NT2/D1 (cell line): ENCODE measurements around the gene FAM163B.

Source experiments
- DNase-seq: peaks from one replicate; pipeline ENCODE4 v3.0.0-alpha.2; 2011; ENCODE audit warnings: low read depth, low spot score
- H3K27me3 ChIP-seq: 2 replicates; pipeline ENCODE4 v1.6.0; 2011; ENCODE audit warnings: mild to moderate bottlenecking; ENCODE audit not compliant: insufficient read length, insufficient read depth
- H3K36me3 ChIP-seq: 2 replicates; pipeline ENCODE4 v1.6.1; 2011; ENCODE audit warnings: mild to moderate bottlenecking, low read length, mixed read lengths; ENCODE audit not compliant: insufficient read depth, insufficient read length
- H3K4me1 ChIP-seq: 2 replicates; pipeline ENCODE4 v1.5.1; 2011; ENCODE audit not compliant: insufficient read depth, insufficient read length
- H3K4me3 ChIP-seq: 2 replicates; pipeline ENCODE4 v1.5.1; 2011; ENCODE audit warnings: low read depth; ENCODE audit not compliant: insufficient read length
- H3K9ac ChIP-seq: 2 replicates; pipeline ENCODE4 v1.6.0; 2011; ENCODE audit warnings: low read depth; ENCODE audit not compliant: insufficient read length
- H3K9me3 ChIP-seq: 2 replicates; pipeline ENCODE4 v1.5.1; 2011; ENCODE audit warnings: mild to moderate bottlenecking, low read length; ENCODE audit not compliant: insufficient read depth
- SUZ12 ChIP-seq: IDR thresholded peaks from 2 replicates; pipeline ENCODE4 v1.6.1; 2011; ENCODE audit not compliant: insufficient read length, insufficient read depth; ENCODE audit errors: extremely low read depth
- YY1 ChIP-seq: IDR thresholded peaks from 2 replicates; pipeline ENCODE4 v1.6.1; 2011; ENCODE audit not compliant: insufficient read length, insufficient read depth
- ZNF274 ChIP-seq: IDR thresholded peaks from 2 replicates; pipeline ENCODE4 v1.6.1; 2011; ENCODE audit warnings: mild to moderate bottlenecking, low read depth, low read length

The FAM163B gene

GRCh38 chr9:133621725-133622267 lies 12.6 kb upstream of the FAM163B start:
- DNase-seq, result no peak

GRCh38 chr9:133619791-133620190 lies 10.6 kb upstream of the FAM163B start:
- Histone ChIP-seq H3K27me3 (peaks cover 28% of the 10 kb centered on the region), H3K4me1 (peaks cover 5% of the 10 kb centered on the region), H3K4me3 (no peak overlapping the region), H3K9me3 (0 out of 2 replicates have a peak, but pooled peaks cover under 1% of the 10 kb centered on the region), H3K36me3 (no peaks in the 10 kb centered on the region), H3K9ac (no peak overlapping the region)
- DNase-seq, result no peak
- TF ChIP-seq YY1, result no peak

More at GRCh38 chr9:133621725-133622267, 12.6 kb upstream of the FAM163B start:
- H3K27me3 ChIP-seq, result peaks cover 21% of the 10 kb centered on the region
- no peaks in the 10 kb centered on the region for H3K4me1 ChIP-seq
- TF ChIP-seq SUZ12 (no peak), ZNF274 (no peak), YY1 (no peak)
- no peak overlapping the region for H3K4me3 ChIP-seq
- no peak overlapping the region for H3K9ac ChIP-seq
- peaks cover 19% of the 10 kb centered on the region; the same call in 1 of the 2 replicates for H3K9me3 ChIP-seq
- no peaks in the 10 kb centered on the region for H3K36me3 ChIP-seq

GRCh38 chr9:133618726-133619125 lies 9.5 kb upstream of the FAM163B start:
- H3K9ac ChIP-seq, result no peak overlapping the region
- H3K4me3 ChIP-seq, result no peak overlapping the region
- no peak for DNase-seq
- no peak for TF ChIP-seq SUZ12
- no peak for TF ChIP-seq ZNF274
- no peak for TF ChIP-seq YY1
- H3K4me1 ChIP-seq, result peaks cover 7% of the 10 kb centered on the region
- no peaks in the 10 kb centered on the region for H3K36me3 ChIP-seq
- H3K9me3 ChIP-seq, result no peaks in the 10 kb centered on the region
- H3K27me3 ChIP-seq, result peaks cover 37% of the 10 kb centered on the region

DNA sequence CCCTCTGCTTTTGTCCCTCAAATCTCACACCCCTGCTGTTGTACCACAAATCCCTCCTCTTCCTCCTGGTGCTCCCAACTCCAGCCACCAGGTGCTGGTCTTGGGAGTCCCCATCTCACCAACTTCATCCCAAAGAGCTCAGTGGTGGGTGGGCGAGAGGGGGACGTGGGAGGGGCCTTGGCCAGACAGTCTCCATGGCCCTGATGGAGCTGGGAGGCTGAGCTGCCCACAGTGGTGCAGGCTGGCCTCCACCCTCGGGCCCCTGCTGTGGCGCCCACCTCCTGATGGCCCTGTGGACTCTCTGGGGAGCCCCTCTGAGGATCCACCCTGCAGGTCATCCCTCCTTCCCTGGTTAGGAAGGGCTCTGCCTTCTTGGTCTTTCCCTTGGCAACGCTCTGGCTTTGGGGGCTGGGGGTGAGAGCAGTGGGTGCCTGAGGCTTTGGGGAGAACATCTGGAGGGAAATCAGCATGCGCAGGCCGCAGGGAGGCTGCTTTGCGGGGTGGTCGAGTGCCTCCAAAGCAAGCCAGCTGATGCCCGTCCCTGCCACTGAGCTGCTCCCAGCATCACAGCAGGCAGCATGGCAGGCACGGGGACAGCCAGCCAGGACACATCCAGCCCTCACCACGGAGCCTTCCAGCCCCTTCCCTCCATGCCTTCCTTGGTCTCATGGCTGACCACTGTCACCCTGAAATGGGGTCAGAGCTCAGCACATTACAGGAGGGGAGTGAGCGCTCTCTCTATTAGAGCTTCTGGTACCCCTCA lies 7.6 kb upstream of the FAM163B start:
- peaks cover 44% of the 10 kb centered on the region for H3K27me3 ChIP-seq
- H3K36me3 ChIP-seq, result no peaks in the 10 kb centered on the region

GRCh38 chr9:133615606-133616188 lies 6.5 kb upstream of the FAM163B start:
- Histone ChIP-seq H3K9ac (no peak overlapping the region), H3K9me3 (no peaks in the 10 kb centered on the region), H3K27me3 (peaks cover 49% of the 10 kb centered on the region), H3K4me3 (no peak overlapping the region), H3K36me3 (no peaks in the 10 kb centered on the region), H3K4me1 (peaks cover 7% of the 10 kb centered on the region)
- TF ChIP-seq SUZ12, result no peak
- no peak for TF ChIP-seq YY1
- TF ChIP-seq ZNF274, result no peak
- no peak for DNase-seq

More for the DNA sequence above, 7.6 kb upstream of the FAM163B start:
- no peak overlapping the region for H3K4me3 ChIP-seq
- H3K4me1 ChIP-seq, result peaks cover 7% of the 10 kb centered on the region
- DNase-seq, result no peak
- no peaks in the 10 kb centered on the region for H3K9me3 ChIP-seq
- TF ChIP-seq SUZ12, result no peak
- TF ChIP-seq ZNF274, result no peak
- TF ChIP-seq YY1, result no peak
- H3K9ac ChIP-seq, result no peak overlapping the region

GRCh38 chr9:133615186-133615585 lies 6.0 kb upstream of the FAM163B start:
- H3K9ac ChIP-seq, result peak overlapping the region; percentile 17
- no peak for DNase-seq
- TF ChIP-seq SUZ12 (no peak), ZNF274 (no peak), YY1 (no peak)
- H3K9me3 ChIP-seq, result no peaks in the 10 kb centered on the region
- no peak overlapping the region for H3K4me3 ChIP-seq
- peaks cover 7% of the 10 kb centered on the region for H3K4me1 ChIP-seq
- H3K27me3 ChIP-seq, result peaks cover 53% of the 10 kb centered on the region
- H3K36me3 ChIP-seq, result no peaks in the 10 kb centered on the region

GRCh38 chr9:133614678-133615077 lies 5.5 kb upstream of the FAM163B start:
- peaks cover 58% of the 10 kb centered on the region for H3K27me3 ChIP-seq
- peaks cover 9% of the 10 kb centered on the region for H3K4me1 ChIP-seq
- no peak overlapping the region for H3K9ac ChIP-seq
- no peak for DNase-seq
- H3K4me3 ChIP-seq, result no peak overlapping the region
- H3K36me3 ChIP-seq, result no peaks in the 10 kb centered on the region
- no peak for TF ChIP-seq SUZ12
- TF ChIP-seq YY1, result no peak
- TF ChIP-seq ZNF274, result no peak
- H3K9me3 ChIP-seq, result no peaks in the 10 kb centered on the region
